ENCODE data around the gene COL4A2.

The COL4A2 gene

GRCh38 chr13:110324026-110324749, 17.1 kb downstream of the COL4A2 start:
- TF ChIP-seq CTCF (IDR thresholded peaks at IDR 0.05; ENCODE audit: control insufficient read depth, insufficient read depth, low read depth, low read length, missing control alignments) = no peak
- H3K4me3 ChIP-seq (ENCODE audit: control insufficient read depth, low read depth, low read length) = no peak overlapping the region
- no peak for DNase-seq (ENCODE audit: low read depth)

- DNase-seq (ENCODE audit: low read depth) = no peak
- no peak overlapping the region for H3K4me3 ChIP-seq (ENCODE audit: control insufficient read depth, low read depth, low read length)
- TF ChIP-seq CTCF (IDR thresholded peaks at IDR 0.05; ENCODE audit: control insufficient read depth, insufficient read depth, low read depth, low read length, missing control alignments) = no peak
These were observed 19.3 kb downstream of the COL4A2 start for GRCh38 chr13:110326263-110326904.

GRCh38 chr13:110327051-110327721, 20.1 kb downstream of the COL4A2 start:
- H3K4me3 ChIP-seq (ENCODE audit: control insufficient read depth, low read depth, low read length) = no peak overlapping the region
- no peak for TF ChIP-seq CTCF (IDR thresholded peaks at IDR 0.05; ENCODE audit: control insufficient read depth, insufficient read depth, low read depth, low read length, missing control alignments)
- no peak for DNase-seq (ENCODE audit: low read depth)

GRCh38 chr13:110328573-110328972, 21.5 kb downstream of the COL4A2 start:
- no peak overlapping the region for H3K4me3 ChIP-seq (ENCODE audit: control insufficient read depth, low read depth, low read length)
- no peak for TF ChIP-seq CTCF (IDR thresholded peaks at IDR 0.05; ENCODE audit: control insufficient read depth, insufficient read depth, low read depth, low read length, missing control alignments)
- no peak for DNase-seq (ENCODE audit: low read depth)

GRCh38 chr13:110329258-110329657, 22.2 kb downstream of the COL4A2 start:
- TF ChIP-seq CTCF (IDR thresholded peaks at IDR 0.05; ENCODE audit: control insufficient read depth, insufficient read depth, low read depth, low read length, missing control alignments) = no peak

GRCh38 chr13:110329798-110330461, 22.8 kb downstream of the COL4A2 start:
- DNase-seq (ENCODE audit: low read depth) = no peak

More at GRCh38 chr13:110329258-110329657, 22.2 kb downstream of the COL4A2 start:
- DNase-seq (ENCODE audit: low read depth) = no peak
- no peak overlapping the region for H3K4me3 ChIP-seq (ENCODE audit: control insufficient read depth, low read depth, low read length)

More at GRCh38 chr13:110329798-110330461, 22.8 kb downstream of the COL4A2 start:
- no peak overlapping the region for H3K4me3 ChIP-seq (ENCODE audit: control insufficient read depth, low read depth, low read length)
- TF ChIP-seq CTCF (IDR thresholded peaks at IDR 0.05; ENCODE audit: control insufficient read depth, insufficient read depth, low read depth, low read length, missing control alignments) = no peak

All from AG09309 (cell line).